NOMO-1 treated with dmso at 0.1 percent for 144 hours (cell line): ENCODE data around the gene HOMER1.

ENCODE experiments used
- DNase-seq: peaks from one replicate; lab custom pipeline; 2025; ENCODE audit not compliant: unreplicated experiment; lab: John Stamatoyannopoulos, UW

The HOMER1 gene

DNA sequence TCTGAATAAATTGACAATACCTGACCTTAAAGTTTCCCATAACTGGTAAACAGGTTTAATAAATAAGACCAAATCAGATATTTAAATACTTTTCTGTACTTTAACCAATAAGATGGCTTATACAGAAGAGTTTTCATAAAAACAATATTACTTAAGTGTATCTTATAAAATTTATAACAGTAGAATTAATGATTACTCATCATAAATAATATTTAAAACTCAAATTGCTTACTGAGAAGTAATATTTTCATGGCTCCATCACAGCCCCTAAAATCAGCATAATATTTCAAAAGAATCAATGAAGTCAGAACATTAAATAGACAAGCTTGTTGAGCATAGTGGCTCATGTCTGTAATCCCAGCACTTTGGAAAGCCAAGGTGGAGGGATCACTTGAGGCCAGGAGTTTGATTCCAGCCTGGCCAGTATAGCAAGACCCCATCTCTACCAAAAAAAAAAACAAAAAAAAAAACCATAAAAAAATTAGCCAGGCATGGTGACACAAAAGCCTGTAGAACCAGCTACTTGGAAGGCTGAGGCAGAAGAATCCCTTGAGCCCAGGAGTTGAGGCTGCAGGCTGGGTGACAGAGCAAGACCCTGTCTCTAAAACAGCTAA is 23.5 kb downstream of the HOMER1 start:
- no peak for DNase-seq

GRCh38 chr5:79489773-79490172 is 24.2 kb downstream of the HOMER1 start:
- DNase-seq = no peak

- no peak for DNase-seq
Observed at GRCh38 chr5:79488775-79489174, 25.2 kb downstream of the HOMER1 start.

GRCh38 chr5:79488058-79488457 is 25.9 kb downstream of the HOMER1 start:
- DNase-seq = no peak

GRCh38 chr5:79487251-79487650 is 26.7 kb downstream of the HOMER1 start:
- DNase-seq = no peak

GRCh38 chr5:79486116-79486515 is 27.8 kb downstream of the HOMER1 start:
- DNase-seq = no peak

- no peak for DNase-seq
Observed at GRCh38 chr5:79484731-79485130, 29.2 kb downstream of the HOMER1 start.

DNA sequence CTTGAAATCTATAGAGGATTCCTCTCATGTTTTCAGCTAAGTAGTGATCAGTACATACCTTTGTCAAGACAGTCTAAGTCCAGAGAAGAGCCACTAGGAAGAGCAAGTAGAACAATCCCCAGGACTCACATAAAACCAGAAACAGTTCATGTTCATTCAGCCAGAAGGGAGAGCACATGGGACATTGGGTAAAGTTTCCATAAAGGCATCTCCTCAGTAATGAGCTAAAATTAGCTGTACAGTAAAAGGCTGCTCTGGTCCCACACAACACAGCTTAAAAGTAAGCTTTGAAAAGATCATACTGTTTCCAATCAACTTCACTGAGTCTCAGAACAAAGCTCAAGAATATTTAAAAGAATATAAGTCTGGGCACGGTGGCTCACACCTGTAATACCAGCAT is 32.4 kb downstream of the HOMER1 start:
- no peak for DNase-seq

GRCh38 chr5:79480991-79481390 is 32.9 kb downstream of the HOMER1 start:
- no peak for DNase-seq

- no peak for DNase-seq
Observed at GRCh38 chr5:79475152-79475466, 38.8 kb downstream of the HOMER1 start.

DNA sequence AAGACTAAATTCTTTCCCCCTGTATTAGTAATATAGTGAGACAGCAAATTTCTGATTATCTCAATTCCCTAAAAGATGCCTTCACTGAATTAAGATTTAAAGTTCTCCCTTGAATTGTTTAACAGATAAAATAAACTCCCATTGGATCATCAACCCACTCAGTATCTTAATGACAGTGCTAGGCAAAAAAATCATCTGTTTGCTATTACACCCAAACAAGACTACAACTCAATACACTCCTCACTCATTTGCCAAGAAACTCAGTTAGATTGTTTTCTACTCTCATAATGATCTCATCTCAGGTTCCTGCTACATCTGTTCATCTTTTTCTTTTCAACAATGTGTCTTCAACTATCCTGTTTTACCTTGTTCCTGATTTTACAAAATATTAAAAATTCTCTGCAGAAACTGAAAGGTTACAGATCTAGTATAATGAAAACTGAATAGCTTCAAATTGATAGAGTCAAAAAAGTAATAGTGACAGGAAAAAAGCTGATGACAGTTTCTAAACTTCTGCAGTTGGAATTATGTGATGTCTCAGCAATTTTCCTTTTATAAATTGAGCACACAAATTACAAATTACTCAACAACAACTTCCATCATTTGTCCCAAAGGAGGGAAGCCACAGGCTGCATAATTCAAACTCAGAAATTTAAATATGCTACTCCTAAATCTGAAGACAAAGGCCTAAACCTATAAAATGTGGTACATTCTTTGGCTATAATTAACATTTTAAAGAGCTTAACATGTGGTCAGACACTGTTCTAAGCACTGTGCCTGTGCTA is 39.4 kb downstream of the HOMER1 start:
- no peak for DNase-seq

GRCh38 chr5:79471556-79471955 is 42.4 kb downstream of the HOMER1 start:
- no peak for DNase-seq

DNA sequence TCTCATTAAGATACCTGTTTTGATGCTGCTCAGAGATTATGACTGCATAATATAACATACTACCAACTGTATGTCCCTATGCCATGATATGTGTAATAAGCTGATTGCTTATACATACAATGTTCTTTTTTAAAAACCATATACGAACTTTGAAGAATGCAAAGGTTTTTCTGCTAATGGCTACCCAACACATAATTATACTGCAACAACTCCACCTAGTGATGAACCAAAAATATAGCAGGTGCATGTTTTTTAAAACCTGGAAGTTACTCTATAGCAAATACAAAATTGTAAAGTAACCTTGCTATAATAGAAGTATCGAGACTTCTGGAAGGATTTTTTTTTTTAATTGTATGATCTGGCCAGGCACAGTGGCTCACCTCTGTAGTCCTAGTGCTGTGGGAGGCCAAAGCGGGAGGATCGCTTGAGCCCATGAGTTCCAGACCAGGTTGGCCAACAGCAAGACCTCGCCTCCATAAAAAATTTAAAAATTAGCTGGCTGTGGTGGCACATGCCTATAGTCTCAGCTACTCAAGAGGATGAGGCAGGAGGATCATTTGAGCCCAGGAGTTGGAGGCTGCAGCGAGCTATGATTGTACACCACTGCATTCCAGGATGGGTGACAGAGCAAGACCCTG is 49.1 kb downstream of the HOMER1 start:
- DNase-seq = no peak

GRCh38 chr5:79464278-79464677 is 49.7 kb downstream of the HOMER1 start:
- no peak for DNase-seq

GRCh38 chr5:79459626-79460025 is 54.3 kb downstream of the HOMER1 start:
- DNase-seq = no peak

GRCh38 chr5:79456890-79457583 is 56.9 kb downstream of the HOMER1 start:
- no peak for DNase-seq

DNA sequence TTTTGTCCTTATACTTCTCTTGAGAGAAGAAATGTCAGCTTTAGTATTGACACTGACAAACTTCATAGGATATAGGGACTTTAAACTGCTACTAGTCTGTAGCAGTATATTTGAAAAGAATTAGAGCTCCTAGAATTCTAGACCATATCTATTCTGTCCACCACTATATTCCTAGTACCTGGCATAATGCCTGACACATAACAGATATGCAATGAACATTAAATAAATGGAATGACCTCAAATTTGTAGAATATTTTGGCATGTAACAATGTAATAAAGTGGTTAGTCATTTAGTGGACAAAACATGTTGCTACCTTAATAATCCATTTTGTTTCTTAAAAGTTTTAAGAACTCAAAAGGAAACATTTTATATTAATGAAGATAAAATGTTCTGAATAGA is 57.5 kb downstream of the HOMER1 start:
- no peak for DNase-seq

DNA sequence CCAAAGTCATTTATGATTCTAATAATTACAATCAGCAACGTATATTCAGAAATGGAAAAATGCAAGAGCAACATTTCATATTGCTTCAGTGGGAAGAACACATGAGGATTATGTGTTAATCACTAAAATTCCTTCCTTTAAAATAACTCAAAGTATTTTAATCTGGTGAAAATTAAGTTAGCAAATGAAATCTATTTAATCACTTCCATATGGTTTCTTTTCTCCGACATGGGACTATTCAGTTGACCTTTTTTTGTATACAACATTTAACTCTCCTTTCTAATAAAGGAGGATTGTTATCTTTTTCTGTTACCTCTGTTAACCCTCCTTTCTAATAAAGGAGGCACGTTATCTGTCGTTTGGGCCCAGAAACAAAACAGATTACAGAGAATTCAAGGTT is 59.9 kb downstream of the HOMER1 start:
- no peak for DNase-seq

GRCh38 chr5:79448336-79448735 is 65.6 kb downstream of the HOMER1 start:
- DNase-seq = no peak

- no peak for DNase-seq
Observed at GRCh38 chr5:79436821-79437220, 77.1 kb downstream of the HOMER1 start.

DNA sequence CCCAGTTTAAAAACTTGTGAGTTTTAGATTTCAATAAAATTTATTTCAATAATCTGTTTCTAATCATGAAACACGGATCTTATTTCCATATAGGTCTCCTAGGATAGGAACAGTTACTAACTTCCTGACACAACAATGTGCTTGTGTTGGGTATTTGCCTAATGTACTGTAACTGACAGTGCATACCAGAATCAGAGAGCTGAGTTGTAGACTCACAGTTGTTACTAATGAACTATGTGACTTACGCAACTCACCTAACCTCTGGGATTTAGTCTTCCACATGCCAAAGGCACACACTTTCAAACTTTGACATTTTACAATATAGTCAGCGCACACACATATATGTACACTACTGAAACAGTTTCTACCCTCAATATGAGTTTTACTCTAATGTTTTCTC is 77.7 kb downstream of the HOMER1 start:
- DNase-seq = no peak

DNA sequence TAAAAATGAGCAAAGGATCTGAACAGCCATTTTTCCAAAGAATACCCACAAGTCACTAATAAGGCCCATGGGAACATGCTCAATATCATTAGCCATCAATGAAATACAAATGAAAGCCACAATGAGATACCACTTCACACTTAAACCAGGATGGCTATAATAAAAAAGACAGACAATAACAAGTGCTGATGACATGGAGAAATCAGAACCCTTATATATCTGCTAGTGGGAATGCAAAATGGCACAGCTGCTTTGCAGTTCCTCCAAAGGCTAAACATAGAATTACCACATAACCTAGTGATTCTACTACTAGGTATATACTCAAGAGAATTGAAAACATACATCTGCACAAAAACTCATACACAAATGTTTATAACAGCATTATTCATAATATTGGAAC is 83.7 kb downstream of the HOMER1 start:
- no peak for DNase-seq
